Activated T-helper 9 cell treated with anti-CD3 and anti-CD28 coated beads, Interleukin-2, amount 50 U/mL, for 16 hours (primary cell): ENCODE results near the gene TADA2B.

ENCODE experiments used
- DNase-seq: peaks from one replicate; pipeline ENCODE4 v3.0.0-alpha.2; 2020; ENCODE audit warnings: low read depth

TADA2B gene

DNA sequence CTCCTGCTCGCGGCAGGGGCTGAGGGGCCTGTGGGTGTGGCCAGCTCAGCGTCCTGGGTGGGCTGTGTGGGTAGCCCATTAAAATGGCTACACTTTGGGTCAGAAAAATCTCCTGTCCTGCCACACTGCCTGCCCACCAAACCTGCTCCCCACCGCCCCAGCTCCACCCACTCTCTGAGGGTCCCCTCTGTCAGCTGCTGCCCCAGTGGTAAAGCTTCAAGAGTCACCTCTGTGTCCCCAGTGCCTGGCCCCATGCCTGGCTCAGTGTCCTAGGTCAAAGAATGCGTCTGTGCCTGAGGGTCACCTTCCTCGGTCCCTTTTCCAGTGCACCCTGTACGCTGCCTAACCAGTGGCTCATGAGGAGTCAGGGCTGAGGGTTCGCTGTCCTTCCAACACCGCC lies 24.9 kb upstream of the TADA2B start:
- DNase-seq: no peak

DNA sequence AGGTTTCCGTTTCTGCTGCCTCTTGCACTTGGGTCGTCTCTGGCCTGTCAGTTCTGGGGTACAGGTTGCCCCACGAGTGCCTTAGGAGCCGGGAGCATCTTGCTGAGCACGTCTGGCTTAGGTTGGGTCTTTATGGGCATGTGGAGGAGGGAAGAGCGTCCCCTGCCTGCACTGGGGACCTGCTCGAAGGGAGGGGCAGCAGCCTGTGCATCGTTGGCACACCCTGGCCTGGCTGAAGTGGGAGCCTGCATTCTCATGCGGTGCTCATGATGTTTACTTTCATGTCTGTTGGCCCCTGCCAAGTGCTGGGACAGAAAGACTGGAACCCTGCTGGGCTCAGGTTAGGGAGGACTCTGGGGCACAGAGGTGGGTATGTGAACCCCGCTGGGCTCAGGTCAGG lies 23.8 kb upstream of the TADA2B start:
- DNase-seq: no peak

DNA sequence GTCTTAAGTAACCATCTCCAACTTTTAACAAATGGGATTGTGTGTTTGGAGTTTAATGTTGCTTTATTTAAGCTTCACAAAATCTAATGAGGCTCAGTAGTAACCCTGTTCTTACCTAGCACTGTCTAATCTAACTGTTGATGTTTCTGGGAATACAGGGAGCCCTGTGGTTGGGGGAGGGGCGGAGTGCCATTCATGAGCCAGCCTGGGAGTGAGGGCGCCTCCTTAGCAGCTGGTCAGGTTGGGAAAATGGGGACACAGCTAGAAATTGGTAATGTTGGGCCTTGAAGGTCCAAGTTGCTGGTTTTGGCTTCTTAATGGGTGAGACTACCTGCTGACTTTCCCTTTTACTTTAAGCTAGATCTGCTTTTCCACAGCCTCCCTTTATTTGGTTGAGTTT lies 22.9 kb upstream of the TADA2B start:
- no peak for DNase-seq

DNA sequence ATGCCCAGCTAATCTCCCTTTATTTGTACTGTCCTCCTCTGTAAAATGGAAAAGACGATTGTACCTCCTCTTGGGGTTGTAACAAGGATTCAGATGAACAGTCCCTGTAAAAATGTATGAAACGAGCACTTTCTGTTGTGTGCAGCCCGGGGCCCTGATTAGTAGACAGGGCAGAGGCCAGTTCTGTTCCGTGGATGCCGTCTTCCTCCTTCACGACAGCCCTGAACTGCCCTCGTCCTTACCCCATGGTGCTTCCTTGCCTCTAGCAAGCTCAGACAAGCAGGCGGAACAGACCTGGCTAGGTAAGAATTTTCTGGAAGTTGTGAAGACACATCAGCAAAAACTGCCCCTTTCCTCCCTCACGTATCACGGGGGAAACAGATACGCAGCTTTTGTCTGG lies 22.3 kb upstream of the TADA2B start:
- DNase-seq: no peak

DNA sequence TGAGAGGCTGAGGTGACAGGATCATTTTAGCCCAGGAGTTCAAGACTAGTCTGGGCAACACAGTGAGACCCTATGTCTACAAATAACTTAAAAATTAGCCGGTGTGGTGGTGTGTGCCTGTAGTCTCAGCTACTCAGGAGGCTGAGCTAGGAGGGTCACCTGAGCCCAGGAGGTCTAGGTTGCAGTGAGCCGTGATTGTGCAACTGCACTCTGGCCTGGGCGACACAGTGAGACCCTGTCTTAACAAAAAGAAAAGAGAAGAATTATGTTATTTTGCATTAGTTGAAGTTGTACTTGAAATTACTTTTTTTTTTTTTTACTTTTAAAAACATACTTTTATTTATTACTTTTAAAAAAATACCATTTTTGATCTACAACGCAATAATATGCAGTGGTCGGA lies 21.8 kb upstream of the TADA2B start:
- no peak for DNase-seq

DNA sequence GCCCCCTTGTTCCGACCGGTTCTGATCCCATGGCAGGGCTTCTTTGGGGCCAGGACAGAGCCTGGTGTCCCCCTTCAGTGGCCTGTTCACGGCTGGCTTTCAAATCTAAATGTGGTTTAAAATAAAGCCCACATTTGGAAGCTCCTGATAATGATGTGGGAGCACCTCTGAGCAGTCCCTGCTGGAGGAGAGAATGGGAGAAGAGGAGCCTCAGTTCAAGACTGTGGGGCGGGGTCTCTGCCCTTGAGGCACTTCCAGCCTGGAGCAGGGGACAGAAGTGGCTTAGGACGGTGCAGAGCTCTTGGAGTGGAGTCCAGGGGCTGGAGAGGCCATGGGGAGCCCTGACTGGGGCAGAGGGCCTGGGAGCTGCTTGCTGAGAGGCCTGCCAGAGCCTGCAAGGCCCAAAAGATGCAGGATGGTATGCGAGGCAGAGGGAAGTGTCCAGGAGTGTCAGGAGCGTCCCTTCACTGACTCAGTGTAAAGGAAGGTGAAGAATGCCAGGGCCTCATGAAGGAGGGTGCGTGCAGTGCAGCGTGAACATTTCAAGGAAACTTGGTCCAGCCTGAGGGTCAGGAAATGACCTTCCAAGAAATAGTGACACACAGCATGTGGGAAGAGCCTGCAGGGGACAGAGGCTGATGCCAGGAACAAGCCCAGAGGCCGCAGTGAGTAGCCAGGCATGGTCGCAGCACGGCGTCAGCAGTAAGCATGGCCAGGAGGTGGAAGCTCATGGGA lies 21.1 kb upstream of the TADA2B start:
- DNase-seq: no peak

DNA sequence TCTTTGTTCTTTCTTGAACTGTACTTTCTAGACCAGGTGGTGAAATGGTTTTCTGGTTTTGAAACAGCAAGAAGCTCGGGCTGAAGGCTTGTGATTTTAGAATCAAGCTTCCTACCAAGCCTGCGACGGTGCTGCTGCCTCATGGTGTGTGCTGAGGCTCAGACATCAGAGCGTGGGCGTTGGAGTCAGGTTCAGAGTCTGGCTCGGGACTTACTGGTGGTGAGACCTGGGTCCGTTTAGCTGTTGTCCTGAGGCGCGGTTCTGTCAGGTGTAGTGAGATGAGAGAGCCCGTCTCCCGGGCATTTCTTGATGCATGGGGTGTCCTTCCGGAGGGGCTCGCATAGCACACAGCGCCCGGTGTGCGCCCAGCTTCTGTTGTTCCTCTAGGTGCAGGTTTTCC lies 19.7 kb upstream of the TADA2B start:
- no peak for DNase-seq

DNA sequence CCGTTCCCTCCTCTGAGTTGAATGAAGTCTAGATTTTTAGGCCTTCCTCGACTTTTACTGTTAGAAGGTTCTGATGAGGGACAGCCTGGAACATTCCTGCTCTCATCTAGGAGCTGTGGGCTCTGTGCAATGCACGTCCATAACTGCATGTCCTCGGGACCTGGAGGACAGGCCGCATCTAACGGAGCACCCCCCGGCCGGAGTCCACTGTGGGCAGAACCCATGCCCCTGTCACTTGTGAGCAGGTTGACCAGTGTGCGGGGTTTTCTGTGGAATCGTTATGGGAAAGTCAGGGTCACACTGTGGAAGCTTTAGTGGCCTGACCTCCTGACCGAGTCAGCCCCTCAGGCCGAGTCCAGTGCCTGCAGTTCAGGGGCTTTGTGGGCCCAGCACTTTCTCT lies 19.3 kb upstream of the TADA2B start:
- DNase-seq: no peak

DNA sequence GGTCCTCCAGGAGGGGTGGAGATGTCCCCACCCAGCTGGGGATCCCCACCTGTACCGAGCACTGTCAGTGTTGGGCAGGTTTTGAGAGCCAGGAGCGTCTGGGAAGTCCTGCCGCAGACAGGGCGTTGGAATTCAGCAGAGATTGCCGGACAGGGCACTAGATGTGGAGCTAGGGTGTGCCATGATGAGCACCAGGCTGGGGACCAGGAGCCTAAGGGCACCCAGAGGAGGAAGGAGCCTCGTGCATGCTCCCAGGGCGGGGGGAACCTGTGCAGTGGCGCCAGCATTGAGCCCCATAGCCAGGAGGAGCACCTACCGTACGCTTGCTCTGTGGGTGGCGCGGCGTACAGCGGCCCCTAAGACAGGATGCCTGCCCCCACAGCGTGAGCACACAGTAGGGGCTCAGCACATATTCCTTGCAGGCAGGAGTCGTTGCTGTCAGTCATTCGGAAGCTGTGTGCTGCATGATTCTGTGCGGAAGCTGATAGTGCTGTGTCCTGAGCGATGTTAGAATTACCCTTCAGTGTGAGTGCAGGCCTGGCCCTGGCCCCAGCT lies 18.8 kb upstream of the TADA2B start:
- DNase-seq: no peak

DNA sequence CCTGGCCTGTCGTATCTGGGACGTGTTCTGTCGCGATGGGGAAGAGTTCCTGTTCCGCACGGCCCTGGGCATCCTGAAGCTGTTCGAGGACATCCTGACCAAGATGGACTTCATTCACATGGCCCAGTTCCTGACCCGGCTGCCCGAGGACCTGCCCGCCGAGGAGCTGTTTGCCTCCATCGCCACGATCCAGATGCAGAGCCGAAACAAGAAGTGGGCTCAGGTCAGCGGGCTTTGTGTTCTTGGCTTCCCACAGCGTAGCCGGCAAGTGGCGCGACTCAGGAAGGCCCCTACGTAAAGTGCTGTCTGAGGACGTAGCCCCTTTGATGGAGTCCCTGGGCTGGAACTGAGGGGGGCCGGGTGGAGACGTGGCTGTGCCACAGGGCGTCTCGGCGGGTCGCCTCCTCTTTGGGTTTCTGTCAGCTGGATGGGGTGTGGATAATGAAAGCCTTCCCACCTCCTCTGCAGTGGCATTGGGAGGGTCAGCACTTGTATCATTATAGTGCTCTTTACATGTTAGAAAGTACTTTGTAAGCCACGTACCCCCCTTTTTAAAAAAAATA lies 18.1 kb upstream of the TADA2B start:
- no peak for DNase-seq

DNA sequence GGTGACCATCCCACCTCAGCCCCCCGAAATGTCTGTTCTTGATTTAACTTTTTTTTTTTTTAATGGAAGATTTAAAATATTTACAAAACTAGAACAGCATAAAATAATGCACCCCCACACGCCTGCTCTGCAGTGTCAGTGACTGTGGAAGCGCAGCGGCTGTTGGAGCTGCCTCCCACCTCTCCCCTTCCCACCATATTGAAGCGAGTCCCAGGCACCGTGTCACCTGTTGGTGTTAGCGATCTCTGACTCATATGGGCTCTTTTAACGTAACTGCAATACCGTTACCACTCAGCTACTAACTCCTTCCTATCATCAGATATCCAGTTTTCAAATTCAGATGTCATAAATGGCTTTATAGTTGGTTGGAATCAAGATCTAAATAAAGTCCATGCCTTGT lies 17.1 kb upstream of the TADA2B start:
- no peak for DNase-seq

DNA sequence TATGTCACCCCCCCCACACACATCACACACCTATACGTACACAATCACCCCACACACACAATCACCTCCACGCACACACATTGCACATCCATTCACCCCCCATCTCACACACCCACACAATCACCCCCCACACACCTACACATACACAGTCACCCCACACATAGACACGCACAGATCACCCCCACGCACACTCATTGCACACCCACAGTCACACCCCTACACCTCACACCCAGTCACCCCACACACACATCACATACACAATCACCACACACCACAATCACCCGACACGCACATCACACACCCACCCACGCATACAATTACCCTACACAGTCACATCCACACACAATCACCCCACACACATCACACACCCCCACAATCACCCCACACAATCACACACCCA lies 15.9 kb upstream of the TADA2B start:
- DNase-seq: no peak

DNA sequence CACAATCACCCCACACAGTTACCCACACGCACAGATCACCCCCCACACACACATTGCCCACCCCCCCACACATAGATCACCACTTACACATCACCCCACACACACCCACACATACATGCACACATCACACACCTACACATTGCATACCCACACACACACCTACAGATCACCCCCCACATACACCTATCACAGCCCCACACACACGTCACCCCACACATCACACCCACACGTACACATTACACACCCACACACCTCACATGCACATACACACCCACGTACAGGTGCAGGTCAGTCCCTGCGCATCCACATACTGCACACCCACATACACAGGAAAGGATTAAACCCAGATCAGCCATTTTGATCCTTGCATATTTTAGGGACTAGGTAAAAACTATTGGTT lies 15.3 kb upstream of the TADA2B start:
- no peak for DNase-seq

DNA sequence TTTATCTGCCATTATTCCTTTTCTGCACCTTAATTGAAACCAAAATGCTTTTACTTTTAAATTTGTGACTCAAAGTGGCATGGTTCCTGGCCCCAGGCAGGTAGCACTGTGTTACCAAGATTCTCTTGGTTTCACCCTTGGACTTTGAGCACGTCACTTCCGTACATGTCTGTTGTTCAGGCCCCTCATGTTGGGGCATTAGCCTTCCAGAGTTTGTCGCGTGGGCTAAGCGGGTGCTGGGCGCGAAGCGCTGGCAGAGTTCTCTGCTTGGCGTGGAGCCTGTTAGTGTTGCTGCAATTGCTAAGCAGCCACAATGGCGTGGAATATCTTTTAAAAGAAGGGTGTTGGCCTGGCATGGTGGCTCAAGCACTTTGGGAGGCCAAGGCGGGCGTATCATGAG lies 14.0 kb upstream of the TADA2B start:
- no peak for DNase-seq

DNA sequence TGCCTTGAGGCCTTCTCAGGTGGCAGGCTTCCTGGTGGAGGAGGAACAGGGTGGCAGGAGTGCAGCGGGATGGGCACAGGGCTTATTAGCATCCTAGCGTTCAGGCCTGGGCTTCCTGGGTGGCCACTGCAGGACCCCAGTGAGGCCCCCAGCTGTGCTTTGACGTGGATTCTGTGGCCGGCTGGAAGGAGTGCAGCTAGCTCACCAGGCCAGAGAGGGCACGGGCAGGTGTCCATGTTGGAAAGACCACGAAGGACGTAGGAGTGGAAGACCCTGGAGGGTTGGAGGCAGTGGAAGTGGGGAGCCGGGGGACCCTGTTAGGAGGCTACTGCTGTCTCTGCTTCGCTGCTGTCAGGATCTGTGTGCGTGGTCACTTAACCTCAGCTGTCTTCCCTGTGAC lies 13.3 kb upstream of the TADA2B start:
- DNase-seq: no peak

DNA sequence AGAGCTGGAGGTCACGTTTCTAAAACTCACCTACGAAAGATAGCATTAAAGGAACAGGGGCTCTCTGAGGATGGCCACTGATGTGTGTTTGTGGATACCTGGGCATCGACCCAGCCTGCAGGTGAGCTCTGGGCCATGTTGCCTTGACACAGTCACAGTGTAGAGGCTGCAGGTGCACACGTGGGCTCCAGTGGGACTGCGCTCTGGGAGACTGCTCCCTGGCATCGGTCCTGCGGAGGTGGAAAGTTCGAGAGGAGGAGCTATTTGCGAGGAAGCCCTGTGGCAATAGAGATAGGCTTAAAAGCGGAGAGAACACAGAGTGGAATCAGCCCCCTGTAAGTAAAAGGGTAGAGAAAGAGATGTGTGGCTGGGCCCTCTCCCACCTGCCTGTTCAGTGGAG lies 12.3 kb upstream of the TADA2B start:
- DNase-seq: no peak

DNA sequence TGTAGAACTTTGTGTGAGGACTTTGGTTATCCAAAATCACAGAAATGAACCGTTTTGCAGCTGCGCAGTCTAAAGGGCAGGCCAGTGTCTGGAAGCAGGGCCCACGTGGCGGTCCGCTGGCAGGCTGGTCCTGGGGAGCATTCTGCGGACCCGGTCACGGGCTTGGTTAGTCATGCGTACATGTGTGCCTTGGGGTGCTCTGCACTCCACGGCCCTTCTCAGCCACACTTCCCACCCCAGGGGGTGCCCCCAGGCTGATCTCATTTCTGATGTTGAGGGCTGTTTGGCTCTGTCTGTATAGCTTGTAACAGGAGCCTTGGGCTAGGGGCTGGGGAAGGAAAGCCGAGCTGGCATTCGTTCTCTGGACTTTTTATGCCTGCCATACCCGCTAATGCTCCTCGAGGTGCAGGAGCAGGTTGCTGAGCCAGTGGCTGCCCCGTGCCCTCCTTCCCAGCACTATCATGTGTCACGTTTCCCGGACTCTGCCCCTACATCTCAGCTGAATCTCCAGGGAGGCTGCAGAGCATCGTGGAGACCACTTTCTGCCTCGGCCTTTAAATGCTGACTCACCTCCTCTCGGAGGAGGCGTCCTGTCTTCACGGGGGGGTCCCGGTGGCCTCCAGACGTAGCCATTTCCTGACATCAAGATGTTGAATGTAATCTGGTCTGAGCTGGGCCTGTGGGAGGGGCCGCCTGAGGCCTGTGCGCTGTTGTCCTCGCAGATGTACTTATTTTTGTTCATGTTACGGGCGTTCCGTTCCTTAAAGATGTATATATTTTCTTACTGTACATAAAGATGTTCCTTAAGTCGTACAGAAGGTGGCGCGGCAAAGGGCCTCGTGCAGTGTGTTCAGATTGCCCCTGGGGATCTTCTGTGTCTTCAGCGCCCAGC lies 11.4 kb upstream of the TADA2B start:
- no peak for DNase-seq

DNA sequence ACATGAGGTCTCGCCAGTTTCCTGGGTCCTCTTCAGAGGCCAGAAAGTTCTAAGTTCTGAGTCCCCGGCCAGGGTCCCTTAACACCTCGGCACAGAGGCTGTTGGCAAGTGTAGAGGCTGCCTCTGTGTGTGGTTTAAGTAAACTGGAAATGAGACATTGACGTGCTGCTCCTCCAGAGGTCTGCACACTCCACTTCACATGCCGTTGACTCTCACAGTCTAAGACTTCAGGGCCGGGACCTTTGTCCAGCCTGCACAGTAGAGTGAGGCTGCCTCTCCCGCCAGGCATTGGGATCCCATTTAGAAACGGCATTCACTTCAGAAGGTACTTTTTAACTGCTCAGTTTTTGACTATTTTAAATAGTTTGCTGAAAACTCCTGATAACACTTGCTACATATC lies 10.6 kb upstream of the TADA2B start:
- DNase-seq: no peak

DNA sequence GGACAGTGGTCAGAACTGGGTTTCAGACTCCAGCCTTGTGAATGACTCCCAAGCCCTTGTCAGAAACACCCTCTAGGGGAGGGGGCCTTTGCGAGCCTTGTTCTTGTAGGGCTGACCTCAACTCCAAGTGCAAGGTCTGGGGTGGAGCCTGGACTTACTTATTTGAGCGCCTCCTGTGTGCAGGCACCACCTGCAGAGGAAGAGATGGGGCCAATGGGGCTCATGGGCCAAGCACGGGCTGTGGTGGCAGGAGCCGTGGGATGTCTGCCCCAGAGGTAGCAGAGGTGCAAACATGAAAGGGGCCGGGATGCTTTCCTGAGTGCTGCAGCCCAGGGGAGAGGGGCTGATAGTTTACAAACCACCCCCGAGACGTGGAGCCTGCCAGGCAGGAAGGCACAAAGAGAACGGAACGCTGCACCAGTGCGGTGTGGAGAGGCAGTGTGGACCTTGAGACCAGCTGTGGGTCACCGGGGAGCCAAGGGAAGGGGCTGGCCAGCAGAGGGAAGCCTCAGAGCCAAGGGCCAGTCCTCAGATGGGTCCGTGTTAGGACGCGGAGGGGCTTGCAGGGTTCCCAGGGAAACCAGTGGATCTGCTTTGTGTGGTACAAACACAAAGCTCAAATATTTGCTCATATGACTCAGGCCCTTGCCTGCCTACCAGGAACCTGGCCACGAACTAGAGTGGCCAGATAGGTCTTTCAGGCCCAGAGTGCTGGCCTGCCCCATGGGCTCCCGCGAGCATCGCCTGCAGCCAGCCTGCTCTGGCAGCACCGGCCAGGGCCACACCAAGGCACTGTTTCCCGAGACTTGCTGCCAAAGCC lies 8.7 kb upstream of the TADA2B start:
- no peak for DNase-seq

DNA sequence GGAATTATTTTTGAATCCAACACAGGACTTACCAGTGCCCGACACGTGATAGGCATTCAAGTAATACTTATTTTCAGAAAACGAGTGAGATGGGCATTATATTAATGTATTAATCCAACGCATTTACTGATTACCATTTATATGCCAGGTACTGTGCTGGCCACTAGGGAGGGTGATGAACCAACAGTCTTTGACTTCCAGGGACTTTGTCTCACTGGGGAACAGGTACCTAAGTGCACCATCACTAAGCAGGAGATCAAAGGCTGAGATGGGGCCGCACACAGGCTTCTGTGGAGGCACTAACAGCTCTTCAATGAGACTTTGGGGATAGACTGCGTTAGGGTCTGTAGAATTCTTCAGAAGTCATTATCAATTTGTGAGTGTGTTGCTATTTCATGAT lies 5.7 kb upstream of the TADA2B start:
- DNase-seq: no peak

DNA sequence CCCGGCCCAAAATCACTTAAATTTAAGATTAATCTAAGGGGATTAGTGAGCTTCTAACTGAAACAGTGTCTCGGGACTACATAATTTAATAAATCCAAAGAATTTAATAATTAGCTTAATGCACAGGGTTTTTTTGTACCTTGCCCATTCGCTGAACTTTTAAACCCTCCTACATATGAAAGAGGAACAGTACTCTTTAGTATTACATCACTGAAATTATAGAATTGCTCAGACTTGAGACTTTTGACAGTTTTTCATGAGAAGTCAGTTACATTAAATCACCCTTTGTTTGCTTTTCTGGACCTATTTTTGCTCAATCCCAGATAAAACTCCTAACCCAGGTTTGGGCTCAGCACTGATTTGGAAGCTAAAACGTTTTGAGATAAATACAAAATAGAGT lies 2.4 kb upstream of the TADA2B start:
- no peak for DNase-seq

DNA sequence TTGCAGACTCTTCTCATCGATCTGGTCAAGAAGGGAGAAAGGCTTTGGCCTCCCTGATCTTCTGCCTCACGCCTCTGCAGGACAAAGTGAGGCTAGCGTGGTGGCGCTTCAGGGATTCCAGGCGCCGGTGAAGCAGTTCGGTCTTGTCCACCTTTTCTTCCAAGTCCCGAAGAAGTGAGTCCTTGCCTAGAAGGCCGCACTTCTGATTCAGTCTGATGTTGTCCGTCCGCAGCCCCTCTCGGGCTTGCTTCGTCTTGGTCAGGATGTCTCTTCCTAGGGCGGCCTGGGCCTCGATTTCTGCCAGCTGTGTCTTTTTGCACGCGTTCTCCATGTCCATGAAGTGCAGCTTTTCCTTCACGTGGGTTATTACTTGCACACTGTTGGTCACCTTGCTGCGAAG lies 1.9 kb upstream of the TADA2B start:
- DNase-seq: no peak
